ENCODE data around the gene EEF1AKMT2.

- no peak for TF ChIP-seq CTCF (IDR thresholded peaks at IDR 0.05; ENCODE audit: insufficient read depth, low read length, poor library complexity, severe bottlenecking)
- no peak for TF ChIP-seq EZH2phosphoT487 (conservative IDR thresholded peaks at IDR 0.05; ENCODE audit: low read length)
Observed at GRCh38 chr10:124711145-124711544, 80.5 kb downstream of the EEF1AKMT2 start.

Measured in SU-DHL-6 (cell line).